Heart right ventricle (tissue), 16 donors: Measurements from ENCODE around the gene ALDH9A1. TPM values are rescaled to one million over a fixed set of nuclear protein-coding genes. Genes with fewer than 3 reads are reported as not detected.
A peak's percentile ranks its signal among the peaks of the same experiment; 100 is the strongest.
"Not testable (repeated sequence)": the region's sequence is repeated elsewhere in the genome, so short reads cannot be mapped to it uniquely, and the experiment has no call there.

Experiments
- ATAC-seq, 8 donors: fragments of 200-7000 bp; cut with Tn5 transposase; one replicate each; pipeline ENCODE4 v1.9.1; 2020; ENCODE audit warnings: mild to moderate bottlenecking in 8 of 8, moderate library complexity in 8 of 8, moderate number of reproducible peaks in 1 of 8
- DNase-seq, 2 donors: peaks; one replicate each; pipeline ENCODE4 v3.0.0-alpha.2; 2020
- H3K27ac ChIP-seq, 10 donors: fragments of 200-600 bp; sonication (generic) in 2 of 10; one replicate each; pipeline versions ENCODE4 v1.5.0 to v1.8.0; 2020 to 2022; ENCODE audit warnings: mild to moderate bottlenecking in 3 of 10
- H3K27me3 ChIP-seq, 7 donors: fragments of 200-600 bp; one replicate each; pipeline ENCODE4 v1.8.0; 2021 to 2022; ENCODE audit warnings: mild to moderate bottlenecking in 2 of 7
- H3K36me3 ChIP-seq, 9 donors: fragments of 200-600 bp; sonication (generic) in 1 of 9; one replicate each; pipeline versions ENCODE4 v1.5.0 to v1.8.0; 2020 to 2022; ENCODE audit warnings: mild to moderate bottlenecking in 2 of 9
- H3K4me1 ChIP-seq, 9 donors: fragments of 200-600 bp; sonication (generic) in 1 of 9; one replicate each; pipeline versions ENCODE4 v1.5.0 to v1.8.0; 2020 to 2022; ENCODE audit warnings: mild to moderate bottlenecking in 4 of 9
- H3K4me3 ChIP-seq, 10 donors: fragments of 200-600 bp; sonication (generic) in 2 of 10; one replicate each; pipeline versions ENCODE4 v1.5.0 to v1.8.0; 2020 to 2022; ENCODE audit warnings: mild to moderate bottlenecking in 7 of 10, moderate library complexity in 2 of 10
- H3K9me3 ChIP-seq, 11 donors: fragments of 200-600 bp in 10 of 11; sonication (generic) in 2 of 11; one replicate each; pipeline versions ENCODE4 v1.5.0 to v1.8.0; 2013 to 2022; ENCODE audit warnings: mild to moderate bottlenecking in 2 of 11, control low read depth in 1 of 11, moderate library complexity in 1 of 11
- WGBS, 2 donors: extraction: QIAGEN DNeasy Blood & Tissue Kit; methylation state at CpG; one replicate each; pipeline ENCODE4 v1.1.7; 2013; ENCODE audit warnings: inconsistent platforms in 1 of 2; 5-methylcytosine and 5-hydroxymethylcytosine counted together
- intact Hi-C, 10 donors: fragments of 100-400 bp; cut with DNase I; formaldehyde crosslinking; loops; one replicate each; pipeline versions ENCODE4 v1.11.1 to v1.14.2; 2022
- long read RNA-seq, 3 donors: library from polyadenylated mRNA; unstranded; transcript quantifications; one replicate each; pipeline ENCODE4 v2.0.0, GENCODE V29; 2020 to 2021
- polyA plus RNA-seq, 2 donors: library from polyadenylated mRNA; stranded (reverse); fragments of 200-250 nt; gene quantifications; one replicate each; pipeline ENCODE4 v1.2.3, GENCODE V29; 2013
- total RNA-seq, 10 donors: library from RNA; stranded (reverse); fragmentation: NEBNext Ultra II Directional in 3 of 10; extraction: Animal tissue kit (Norgen Biotek cat#: 25700) in 3 of 10; gene quantifications; one replicate each; pipeline versions ENCODE4 v1.2.1 to v1.2.4, GENCODE V29; 2021 to 2023
- TF ChIP-seq, protein P1 (sequence below), 9 donors: fragments of 200-600 bp; sonication (generic) in 2 of 9; IDR thresholded peaks; one replicate each; pipeline versions ENCODE4 v1.5.0 to v1.8.0; 2021 to 2022; ENCODE audit warnings: antibody characterized with exemption in 9 of 9, mild to moderate bottlenecking in 5 of 9, moderate library complexity in 1 of 9
- donor health status: Arrhythmogenic right ventricular cardiomyopathy.
- donor health status: ischemic (EF 13 %, LVEDD 7.1; RV severe dilation, severe dysfunction).
- donor health status: healthy with polysubstance abuse.
- donor health status: DM: no; HTN: yes; CAD: no.
- donor health status: DM: no; HTN: no; CAD: no.
- donor health status: ischemic (EF 25% LVEDD 6.9; RV normal size, moderate dysfunction).
- donor health status: ischemic (EF 25% LVEDD 5.7; RV mildly dilated, moderate dysfunction).
- donor health status: healthy.
- donor health status: DM: yes; HTN: yes; CAD: no.
- donor health status: Ischemic cardiomyopathy.
- donor health status: ischemic (EF 35%, LVEDD 5.7; RV mildly dilated, moderate dysfunction).
- donor health status: nonischemic (EF 11% LVEDD 7.7; RV severe dilation, severe dysfunction).
- donor health status: DM: yes; HTN: yes; CAD: no.
- donor health status: PGD.
- donor health status: ischemic (EF 29% LVEDD 5.4; RV normal size, mild dysfunction).
- donor health status: nonischemic (EF 23%, LVEDD 6.1; RV moderate dilation, normal function).

ALDH9A1 gene
- total RNA-seq (10 to 100 TPM; 47.3 to 75.3 (median 66.2) TPM), polyA plus RNA-seq (10 to 100 TPM; 13.8 to 35.8 TPM)
- long read RNA-seq, donor 1, transcript ALDH9A1-201 (11 exons, 2,696 nt), result major isoform, 85 of 89 reads
- long read RNA-seq, donor 1, partial matches to known transcripts, result 2 of 89 reads
- long read RNA-seq, donor 1, other reads (novel, unspliced or antisense), result 2 of 89 reads
- long read RNA-seq, donor 2, transcript ALDH9A1-201 (11 exons, 2,696 nt), result major isoform, 102 of 108 reads
- long read RNA-seq, donor 2, partial matches to known transcripts, result 1 of 108 reads
- long read RNA-seq, donor 2, other reads (novel, unspliced or antisense), result 5 of 108 reads
- long read RNA-seq, donor 3, transcript ALDH9A1-201 (11 exons, 2,696 nt), result major isoform, 322 of 338 reads
- long read RNA-seq, donor 3, partial matches to known transcripts, result 5 of 338 reads
- long read RNA-seq, donor 3, other reads (novel, unspliced or antisense), result 11 of 338 reads

DNA sequence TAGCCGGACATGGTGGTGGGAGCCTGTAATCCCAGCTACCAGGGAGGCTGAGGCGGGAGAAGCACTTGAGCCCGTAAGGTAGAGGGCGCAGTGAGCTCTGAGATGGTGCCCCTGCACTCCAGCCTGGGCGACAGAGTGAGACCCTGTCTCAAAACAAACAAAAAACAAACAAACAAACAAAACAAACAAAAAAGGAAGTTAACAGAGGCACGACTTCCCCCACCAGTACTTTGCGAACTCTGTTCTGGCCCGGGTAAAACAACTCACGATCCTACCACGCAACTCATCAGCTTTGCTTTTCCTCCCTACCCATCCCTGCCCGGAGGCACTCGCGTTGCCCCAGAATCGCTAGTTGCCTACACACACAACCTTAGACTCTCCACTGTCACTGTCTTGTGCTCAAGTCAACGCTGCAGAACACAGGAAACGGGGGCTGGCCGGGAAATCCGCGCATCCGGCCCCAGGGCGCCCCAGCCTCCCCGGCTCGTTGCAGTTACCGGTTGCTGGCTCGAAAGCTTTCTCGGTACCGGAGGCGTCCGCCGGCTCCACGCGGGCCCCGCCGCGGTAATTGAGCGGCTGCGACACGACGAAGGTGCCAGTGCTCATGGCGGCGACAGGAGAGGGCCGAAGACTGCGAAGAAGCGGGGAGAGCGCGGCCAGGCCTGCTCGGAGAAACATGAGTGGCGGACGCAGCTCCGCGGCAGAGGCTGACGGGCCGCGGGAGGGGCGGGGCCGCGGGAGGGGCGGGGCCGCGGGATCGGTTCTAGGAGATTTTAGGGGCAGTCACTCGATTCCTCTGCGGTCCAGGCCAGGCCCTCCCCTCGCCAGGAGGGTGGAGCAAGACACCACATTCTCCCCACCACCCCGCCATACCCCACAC lies at the start of gene ALDH9A1:
TSS of gene ALDH9A1 (minus strand) at position 682 of the 880 bp plus-strand sequence. CDS start at position 678, 4 bp downstream.
- Histone ChIP-seq H3K36me3 (peaks cover 0 to 13% (median 0%) of the 10 kb centered on the region in 9 donors), H3K4me1 (peaks cover 4 to 39% (median 22%) of the 10 kb centered on the region in 9 donors), H3K27me3 (no peaks in the 10 kb centered on the region), H3K4me3 (peak within 1 kb of the TSS; percentile 39 to 92 (median 81)), H3K27ac (peak within 1 kb of the TSS; percentile 92 to 99 (median 95)), H3K9me3 (no peaks in the 10 kb centered on the region)
- TF ChIP-seq, protein P1, sequence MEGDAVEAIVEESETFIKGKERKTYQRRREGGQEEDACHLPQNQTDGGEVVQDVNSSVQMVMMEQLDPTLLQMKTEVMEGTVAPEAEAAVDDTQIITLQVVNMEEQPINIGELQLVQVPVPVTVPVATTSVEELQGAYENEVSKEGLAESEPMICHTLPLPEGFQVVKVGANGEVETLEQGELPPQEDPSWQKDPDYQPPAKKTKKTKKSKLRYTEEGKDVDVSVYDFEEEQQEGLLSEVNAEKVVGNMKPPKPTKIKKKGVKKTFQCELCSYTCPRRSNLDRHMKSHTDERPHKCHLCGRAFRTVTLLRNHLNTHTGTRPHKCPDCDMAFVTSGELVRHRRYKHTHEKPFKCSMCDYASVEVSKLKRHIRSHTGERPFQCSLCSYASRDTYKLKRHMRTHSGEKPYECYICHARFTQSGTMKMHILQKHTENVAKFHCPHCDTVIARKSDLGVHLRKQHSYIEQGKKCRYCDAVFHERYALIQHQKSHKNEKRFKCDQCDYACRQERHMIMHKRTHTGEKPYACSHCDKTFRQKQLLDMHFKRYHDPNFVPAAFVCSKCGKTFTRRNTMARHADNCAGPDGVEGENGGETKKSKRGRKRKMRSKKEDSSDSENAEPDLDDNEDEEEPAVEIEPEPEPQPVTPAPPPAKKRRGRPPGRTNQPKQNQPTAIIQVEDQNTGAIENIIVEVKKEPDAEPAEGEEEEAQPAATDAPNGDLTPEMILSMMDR (IDR thresholded peaks at IDR 0.05), result peak in 7 of 9 donors; percentile 17 to 59 (median 42)
- 1% methylated on average over 65 of the region's 65 CpGs for WGBS, 2 donors
- ATAC-seq (peak; percentile 97 to 99 (median 97)), DNase-seq (peak; percentile 90 to 92)
- intact Hi-C loops, result loop anchor here in 7 of 10 donors (1.0 to 10.0 kb wide), 9 partner anchors 66 to 323 kb away; partner anchors contain the start of genes MGST3 (in 4 of the 7) and TMCO1 (in 1 of the 7)

DNA sequence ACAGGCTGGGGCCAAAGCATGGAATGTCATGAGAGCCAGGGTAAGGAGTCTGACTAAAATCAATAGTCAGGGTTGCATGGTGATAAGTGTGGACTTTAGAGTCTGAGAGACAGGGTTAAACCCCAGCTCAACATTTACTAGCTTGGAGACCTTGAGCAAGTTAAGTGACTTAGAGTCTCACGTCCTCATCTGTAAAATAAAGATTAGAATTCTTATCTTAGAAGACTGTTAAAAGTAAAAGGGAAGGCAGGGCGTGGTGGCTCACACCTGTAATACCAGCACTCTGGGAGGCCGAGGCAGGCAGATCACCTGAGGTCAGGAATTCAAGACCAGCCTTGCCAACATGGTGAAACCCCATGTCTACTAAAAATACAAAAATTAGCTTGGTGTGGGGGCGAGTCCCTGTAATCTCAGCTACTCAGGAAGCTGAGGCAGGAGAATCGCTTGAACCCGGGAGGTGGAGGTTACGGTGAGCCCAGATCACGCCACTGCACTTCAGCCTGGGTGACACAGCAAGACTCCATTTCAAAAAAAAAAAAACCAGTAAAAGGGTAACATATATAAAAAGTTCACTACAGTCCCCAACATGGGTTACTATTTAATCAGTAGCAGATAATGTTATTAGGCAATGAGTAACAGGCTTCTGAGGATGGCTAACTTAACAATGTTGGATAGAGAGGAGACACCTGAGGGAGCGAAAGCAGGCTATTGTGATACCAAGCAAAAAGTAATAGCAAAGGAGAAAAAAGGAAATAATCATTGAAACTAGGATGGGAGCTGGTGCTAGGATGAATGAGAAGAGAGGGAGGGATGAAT lies 49.5 kb upstream of the ALDH9A1 start:
- Histone ChIP-seq H3K27ac (no peak overlapping the region), H3K36me3 (peaks cover 0 to 92% (median 9%) of the 10 kb centered on the region in 9 donors), H3K9me3 (no peaks in the 10 kb centered on the region), H3K27me3 (no peaks in the 10 kb centered on the region), H3K4me3 (no peak overlapping the region), H3K4me1 (no peaks in the 10 kb centered on the region)
- ATAC-seq (no peak), DNase-seq (no peak)
- TF ChIP-seq, protein P1 (IDR thresholded peaks at IDR 0.05), result no peak
- intact Hi-C loops, result no loop called here
- WGBS, 2 donors, result 91 to 93% methylated on average over 9 of the region's 9 CpGs

DNA sequence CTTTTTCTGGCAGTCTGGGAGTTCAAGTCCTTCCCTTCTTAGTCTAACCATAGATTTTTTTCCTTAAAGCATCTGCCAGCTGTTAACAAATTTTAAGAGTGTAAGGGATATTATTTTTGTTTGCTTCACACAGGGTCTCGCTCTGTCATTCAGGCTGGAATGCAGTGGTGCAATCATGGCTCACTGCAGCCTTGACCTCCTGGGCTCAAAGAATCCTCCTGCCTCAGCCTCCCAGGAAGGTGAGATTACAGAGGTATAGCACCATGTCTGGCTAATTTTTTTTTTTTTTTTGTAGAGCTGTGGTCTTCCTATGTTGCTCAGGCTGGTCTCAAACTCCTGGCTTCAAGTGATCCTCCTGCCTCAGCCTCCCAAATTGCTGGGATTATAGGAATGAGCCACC lies 46.6 kb upstream of the ALDH9A1 start:
- H3K9me3 ChIP-seq, ATAC-seq, intact Hi-C loops, H3K4me1 ChIP-seq, DNase-seq, H3K27me3 ChIP-seq, H3K4me3 ChIP-seq, H3K27ac ChIP-seq: not testable (repeated sequence)
- peaks cover 0 to 92% (median 38%) of the 10 kb centered on the region in 9 donors for H3K36me3 ChIP-seq
- WGBS, 2 donors, result 100% methylated on average over 1 of the region's 1 CpG

DNA sequence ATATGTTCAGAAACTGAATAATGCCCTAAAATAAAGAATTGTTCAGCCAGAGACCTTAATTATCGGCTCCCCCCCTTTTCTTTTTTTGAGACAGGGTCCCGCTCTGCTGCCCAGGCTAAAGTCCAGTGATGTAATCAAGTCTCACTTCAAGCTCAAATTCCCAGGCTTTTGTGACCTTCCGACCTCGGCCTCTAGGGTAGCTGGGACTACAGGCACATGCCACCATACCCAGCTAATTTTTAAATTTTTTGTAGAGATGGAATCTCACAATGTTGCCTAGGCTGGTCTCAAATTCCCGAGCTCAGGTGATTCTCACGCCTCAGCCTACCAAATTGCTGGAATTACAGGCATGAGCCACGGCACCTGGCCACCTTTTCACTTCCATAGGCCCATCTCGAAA lies 43.8 kb upstream of the ALDH9A1 start:
- H3K4me3 ChIP-seq, result no peak overlapping the region
- peaks cover 0 to 15% (median 10%) of the 10 kb centered on the region in 9 donors for H3K4me1 ChIP-seq
- intact Hi-C loops, result no loop called here
- no peak for ATAC-seq
- peaks cover 0 to 4% (median 0%) of the 10 kb centered on the region in 11 donors for H3K9me3 ChIP-seq
- H3K27me3 ChIP-seq, result no peaks in the 10 kb centered on the region
- TF ChIP-seq, protein P1 (IDR thresholded peaks at IDR 0.05), result no peak
- 92 to 96% methylated on average over 8 of the region's 8 CpGs for WGBS, 2 donors
- peaks cover 0 to 91% (median 38%) of the 10 kb centered on the region in 9 donors for H3K36me3 ChIP-seq
- H3K27ac ChIP-seq, result no peak overlapping the region
- DNase-seq, result no peak
